GM08714 (cell line): Measurements from ENCODE around the gene CMTM4.
"Not testable (repeated sequence)": the region's sequence is repeated elsewhere in the genome, so short reads cannot be mapped to it uniquely, and the experiment has no call there.

Source experiments
- H3K4me3 ChIP-seq: fragments of 200-500 bp; sonication (Bioruptor generic); 2 replicates; pipeline ENCODE4 v1.5.1; 2014; ENCODE audit warnings: mild to moderate bottlenecking, low read length, inconsistent platforms
- ZNF274 ChIP-seq: IDR thresholded peaks from 2 replicates; pipeline ENCODE4 v1.6.1; 2012; ENCODE audit warnings: mild to moderate bottlenecking, low read depth, low read length

CMTM4 gene

DNA sequence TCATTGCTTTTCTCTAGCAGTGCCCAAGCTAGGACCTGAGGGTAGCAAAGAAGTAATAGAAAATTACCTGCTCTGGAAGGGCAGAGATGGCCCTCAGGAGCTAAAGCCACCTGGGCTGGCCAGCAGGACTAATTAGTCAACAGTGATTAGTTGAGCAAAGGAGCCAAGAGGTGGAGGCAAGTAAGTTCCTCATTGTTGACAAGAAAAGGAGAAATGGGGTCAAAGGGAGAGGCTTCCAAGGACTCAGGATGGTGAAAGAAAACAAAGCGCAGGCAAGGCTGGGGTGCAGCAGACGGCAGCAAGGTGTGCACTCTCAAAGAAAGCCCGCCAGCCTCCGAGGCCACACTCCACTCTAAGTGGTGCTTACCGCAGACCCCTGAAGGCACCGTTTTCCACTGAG, 44.6 kb downstream of the CMTM4 start:
- H3K4me3 ChIP-seq: no peak overlapping the region
- TF ChIP-seq ZNF274: no peak

DNA sequence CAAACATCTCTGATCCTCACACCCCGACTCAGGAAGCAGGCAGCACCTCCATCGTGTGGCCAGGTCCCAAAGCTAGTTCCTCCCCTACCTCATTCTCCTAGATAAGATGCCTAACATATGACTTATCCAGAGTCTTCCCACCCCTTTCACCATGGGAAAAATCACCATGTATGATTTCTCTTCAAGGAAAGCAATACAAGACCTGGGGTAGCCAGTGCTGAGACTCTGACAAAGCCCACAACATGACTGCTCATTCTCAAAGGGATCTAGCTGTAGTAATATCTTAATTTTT, 45.1 kb downstream of the CMTM4 start:
- no peak overlapping the region for H3K4me3 ChIP-seq
- no peak for TF ChIP-seq ZNF274

DNA sequence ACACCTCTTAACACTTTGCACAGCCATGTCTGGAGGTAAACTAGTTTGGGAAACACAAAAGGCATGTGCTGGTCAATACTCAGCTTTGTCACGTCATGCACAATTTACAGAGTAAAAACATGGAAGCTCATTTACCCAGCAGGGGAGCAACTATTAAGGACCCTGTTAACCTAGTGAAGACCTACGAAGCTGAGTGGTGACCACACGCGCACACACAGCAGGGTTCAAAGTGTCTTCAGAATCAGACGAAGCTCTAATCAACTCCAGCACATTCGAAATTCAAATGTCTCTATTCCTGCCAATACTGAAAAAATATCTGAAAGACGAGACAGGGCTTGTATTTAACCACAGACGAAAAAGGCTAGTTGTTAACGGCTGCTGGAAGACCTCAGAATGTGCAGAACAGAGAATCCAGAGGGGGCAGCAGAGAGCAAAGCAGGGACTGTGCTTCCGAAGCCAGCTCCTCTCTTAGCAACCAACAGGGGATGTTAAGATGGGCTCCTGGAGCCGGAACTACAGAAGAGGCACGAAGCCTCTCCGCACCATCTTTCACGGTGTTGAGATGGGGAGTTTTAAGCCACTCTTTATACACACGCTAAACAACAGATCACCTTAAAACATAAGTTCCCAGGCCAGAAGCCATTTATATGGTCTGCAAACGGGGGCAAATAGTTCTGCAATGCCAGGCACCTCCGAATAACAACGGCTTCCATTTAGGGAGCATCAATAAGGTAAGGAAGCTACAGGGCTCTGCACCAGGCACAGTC, 45.7 kb downstream of the CMTM4 start:
- H3K4me3 ChIP-seq: no peak overlapping the region

DNA sequence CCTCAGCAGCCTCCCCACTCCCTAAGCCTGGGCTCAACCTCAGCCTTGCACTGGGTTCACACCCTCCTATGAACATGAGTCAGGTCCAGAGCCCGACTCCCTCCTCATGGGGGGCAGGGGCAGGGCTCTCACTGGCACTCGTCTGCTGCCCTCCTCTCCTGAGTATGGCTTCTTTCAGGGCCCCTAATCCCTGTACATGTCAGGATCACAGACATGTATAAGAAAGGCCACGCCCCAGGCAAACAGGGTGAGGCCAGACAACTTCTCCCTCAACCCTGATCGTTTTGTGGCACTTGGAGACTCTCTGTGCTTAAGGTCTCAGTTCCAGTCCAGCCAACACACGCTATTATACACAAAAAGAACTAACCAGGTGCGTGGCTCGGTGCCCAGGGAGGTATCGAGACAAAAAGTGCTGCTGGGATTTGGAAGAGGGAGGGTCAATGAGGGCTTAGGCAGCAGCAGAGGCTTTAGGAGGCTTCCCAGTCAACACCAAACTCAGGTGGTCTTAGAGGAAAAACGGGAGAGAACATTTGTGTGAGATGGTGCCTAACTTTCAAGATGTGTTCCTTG, 46.8 kb downstream of the CMTM4 start:
- no peak for TF ChIP-seq ZNF274
- H3K4me3 ChIP-seq: no peak overlapping the region

More for the DNA sequence above, 45.7 kb downstream of the CMTM4 start:
- TF ChIP-seq ZNF274: no peak

DNA sequence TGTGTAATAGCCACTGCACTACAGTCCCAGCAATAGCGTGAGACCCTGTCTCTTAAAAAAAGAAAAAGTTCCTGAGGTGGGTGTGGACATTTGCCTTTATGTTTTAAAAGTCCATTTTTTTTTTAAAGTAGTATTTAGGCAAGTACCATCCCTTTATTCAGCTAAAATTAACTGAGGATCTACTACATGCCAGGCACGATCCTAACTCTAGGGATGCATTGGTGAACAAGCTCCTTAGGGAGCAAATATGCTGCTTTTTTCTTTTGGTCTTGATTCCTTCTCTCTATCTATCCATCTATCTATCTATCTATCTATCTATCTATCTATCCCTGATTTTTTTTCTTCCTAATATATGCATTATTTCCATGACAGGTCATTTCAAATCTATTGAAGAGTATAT, 47.4 kb downstream of the CMTM4 start:
- no peak for TF ChIP-seq ZNF274
- H3K4me3 ChIP-seq: no peak overlapping the region

DNA sequence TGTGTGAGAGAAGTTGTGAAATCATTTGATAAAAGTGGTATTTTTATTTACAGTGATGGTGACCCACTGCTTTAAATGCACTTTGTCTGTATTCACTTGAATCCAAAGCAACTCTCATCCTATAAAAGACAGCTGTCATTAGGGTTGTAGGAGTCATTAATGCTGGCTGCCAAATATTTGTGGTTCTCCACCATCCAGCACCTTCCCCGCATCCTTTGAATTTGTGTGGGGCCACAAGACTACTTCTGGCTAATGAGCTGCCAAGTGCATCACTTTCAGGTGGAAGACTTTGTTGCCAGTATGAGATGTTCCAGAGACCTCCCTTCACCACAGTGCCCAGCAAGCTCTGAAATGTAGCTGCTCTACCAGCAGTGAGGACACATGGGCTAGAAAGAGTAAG, 48.7 kb downstream of the CMTM4 start:
- TF ChIP-seq ZNF274: no peak

DNA sequence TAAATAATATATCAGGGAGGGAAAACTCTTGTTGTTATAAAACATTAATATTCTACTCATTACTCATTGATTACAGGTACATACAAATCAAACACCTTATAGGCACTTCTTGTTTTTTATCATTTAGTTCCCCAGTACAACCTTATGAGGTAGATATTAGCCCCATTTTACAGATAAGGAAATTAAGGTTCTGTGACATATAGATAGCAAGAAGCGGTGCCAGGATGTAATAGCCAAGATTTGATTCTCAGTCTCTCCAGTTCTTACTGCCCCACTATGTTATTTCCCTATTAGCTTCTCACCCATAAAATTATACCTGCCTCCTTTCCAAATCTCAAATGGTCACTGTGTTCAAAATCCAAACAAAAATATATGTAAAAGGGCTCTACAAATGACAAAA, 55.2 kb downstream of the CMTM4 start:
- no peak overlapping the region for H3K4me3 ChIP-seq
- no peak for TF ChIP-seq ZNF274

More for the DNA sequence above, 48.7 kb downstream of the CMTM4 start:
- no peak overlapping the region for H3K4me3 ChIP-seq

DNA sequence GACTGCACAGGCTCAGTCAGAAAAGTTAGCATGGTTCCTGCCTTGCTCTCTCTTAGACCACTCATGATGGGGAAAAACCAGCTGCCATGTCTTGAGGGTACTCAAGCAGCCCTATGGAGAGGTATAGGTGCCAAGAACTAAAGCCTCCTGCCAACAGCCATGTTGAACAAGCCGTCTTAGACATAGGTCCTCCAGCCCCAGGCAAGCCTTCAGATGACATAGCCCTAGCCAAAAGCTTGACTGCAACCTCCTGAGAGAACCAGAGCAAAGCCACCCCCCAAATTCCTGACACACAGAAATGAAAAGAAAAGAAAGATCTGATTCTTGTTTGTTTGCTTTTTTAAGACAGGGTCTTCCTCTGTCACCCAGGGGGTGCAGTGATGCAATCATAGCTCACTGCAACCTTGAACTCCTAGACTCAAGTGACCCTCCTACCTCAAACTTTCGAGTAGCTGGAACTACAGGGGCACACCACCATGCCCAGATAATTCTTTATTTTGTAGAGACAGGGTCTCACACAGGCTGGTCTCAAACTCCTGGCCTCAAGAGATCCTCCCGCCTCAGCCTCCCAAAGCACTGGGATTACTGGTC, 55.7 kb downstream of the CMTM4 start:
- TF ChIP-seq ZNF274: no peak
- no peak overlapping the region for H3K4me3 ChIP-seq

DNA sequence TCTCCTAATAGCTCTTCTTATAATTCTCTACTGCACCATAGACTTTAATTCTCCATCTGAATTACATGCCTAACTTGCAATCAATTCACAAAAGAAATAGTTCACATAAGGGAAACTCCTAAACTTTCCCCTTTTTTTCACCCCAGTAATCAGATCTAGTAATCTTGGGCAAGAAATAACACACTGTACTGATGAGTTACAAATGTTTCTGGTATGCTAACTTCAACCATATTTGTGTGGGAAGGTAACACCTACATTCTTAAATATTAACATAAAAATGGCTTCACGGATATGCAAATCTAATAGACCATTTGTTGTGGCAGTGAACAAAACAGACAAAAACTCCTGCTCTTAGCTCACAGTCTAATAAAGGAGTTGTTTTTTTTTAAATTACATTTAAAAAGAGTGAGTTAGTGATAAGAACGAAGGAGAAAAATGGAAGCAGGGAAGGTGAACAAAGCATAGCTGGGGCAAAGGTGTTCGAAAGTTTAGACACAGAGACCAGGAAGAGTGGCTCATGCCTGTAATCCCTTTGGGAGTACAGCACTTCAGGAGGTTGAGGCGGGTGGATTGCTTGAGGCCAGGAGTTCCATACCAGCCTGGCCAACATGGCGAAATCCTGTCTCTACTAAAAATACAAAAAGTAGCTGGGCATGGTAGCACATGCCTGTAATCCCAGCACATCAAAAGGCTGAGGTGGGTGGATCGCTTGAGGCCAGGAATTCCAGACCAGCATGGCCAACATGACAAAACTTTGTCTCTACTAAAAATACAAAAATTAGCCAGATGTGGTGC, 57.3 kb downstream of the CMTM4 start:
- no peak overlapping the region for H3K4me3 ChIP-seq
- TF ChIP-seq ZNF274: no peak

DNA sequence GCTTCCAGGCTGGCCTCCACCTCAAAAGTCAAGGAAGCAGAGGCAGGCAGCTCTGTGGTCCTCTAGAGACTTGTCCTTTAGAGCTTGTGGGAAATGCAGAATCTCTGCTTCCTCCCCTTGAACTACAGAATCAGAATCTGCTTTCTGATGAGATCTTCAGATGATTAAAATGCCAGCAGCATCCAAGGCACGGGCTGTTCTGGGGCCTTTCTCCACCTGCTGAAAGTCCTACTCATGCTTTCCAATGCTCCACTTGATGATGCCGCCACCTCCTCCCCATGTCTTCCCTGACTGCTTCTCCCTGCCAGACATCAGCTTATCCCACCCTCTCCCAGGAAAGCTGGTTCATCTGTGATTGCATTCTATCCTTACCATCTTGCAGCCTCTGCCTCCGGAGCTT, 58.7 kb downstream of the CMTM4 start:
- H3K4me3 ChIP-seq: no peak overlapping the region
- no peak for TF ChIP-seq ZNF274

DNA sequence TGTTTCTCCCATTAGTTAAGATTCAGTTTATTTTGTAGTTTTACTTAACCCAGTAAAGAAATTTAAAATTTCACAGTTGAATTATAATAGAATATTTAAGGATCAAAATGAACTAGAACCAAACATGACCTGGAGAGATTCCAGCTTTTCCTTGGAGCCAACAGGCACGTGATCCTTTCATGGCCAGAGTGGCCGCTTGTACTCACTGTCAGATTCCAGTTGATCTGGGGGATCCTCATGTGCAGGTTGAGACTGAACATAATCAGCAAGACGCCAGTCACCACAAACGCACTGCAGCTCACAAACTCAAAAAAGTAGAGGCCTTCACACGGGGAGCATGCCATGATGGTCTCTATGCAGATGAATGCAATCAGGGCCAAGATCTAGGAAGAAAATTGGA, 60.3 kb downstream of the CMTM4 start:
- H3K4me3 ChIP-seq: no peak overlapping the region
- TF ChIP-seq ZNF274: no peak

DNA sequence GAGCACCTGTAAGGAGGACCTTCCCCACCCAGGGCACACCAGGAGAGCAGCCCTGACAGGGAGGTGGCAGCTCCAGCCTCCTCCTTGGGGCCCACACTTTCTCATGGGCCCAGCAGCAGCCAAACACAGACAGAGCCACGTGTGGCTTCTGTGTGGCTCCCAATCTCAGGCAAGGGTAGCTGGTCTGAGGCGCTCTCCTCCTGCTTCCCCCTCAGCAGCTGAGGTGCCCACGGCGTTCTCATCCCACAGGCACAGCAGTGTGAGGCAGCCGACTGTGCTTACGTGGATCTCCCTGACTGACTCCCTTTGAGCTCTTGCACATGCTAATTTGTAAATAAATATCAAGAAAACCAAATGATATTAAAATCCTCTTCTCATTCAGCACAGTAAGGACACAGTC, 61.1 kb downstream of the CMTM4 start:
- no peak for TF ChIP-seq ZNF274
- H3K4me3 ChIP-seq: no peak overlapping the region

DNA sequence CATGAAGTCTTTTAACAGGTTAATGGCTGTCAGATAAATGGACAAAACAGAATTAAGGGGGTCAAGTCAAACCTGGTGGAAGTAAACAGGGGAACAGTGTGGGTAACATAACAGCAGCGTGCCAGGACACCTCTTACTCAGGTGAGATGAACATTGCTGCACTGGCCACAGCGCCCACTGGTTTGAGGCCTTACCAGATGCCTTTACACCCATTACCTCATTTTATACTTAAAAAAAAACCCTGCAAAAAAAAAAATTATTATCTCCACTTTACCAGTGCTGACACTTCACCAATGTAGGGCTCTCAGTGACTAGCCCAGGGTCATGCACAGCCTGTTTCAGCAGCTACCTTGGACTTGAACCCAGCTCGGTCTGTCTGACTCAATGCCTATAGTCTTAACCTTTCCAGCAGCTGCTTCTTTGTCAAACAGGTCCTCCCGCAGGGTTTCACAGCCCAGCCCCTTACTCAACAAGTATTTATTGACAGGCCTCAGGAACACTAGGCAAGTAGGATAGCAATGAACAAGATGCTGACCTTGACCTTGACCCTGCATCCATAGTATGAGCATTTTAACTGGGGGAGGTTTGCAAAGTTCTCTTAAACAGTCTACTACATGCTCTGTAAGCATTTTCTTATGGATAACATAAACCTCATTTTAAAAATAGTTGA, 61.9 kb downstream of the CMTM4 start:
- TF ChIP-seq ZNF274: no peak
- no peak overlapping the region for H3K4me3 ChIP-seq

DNA sequence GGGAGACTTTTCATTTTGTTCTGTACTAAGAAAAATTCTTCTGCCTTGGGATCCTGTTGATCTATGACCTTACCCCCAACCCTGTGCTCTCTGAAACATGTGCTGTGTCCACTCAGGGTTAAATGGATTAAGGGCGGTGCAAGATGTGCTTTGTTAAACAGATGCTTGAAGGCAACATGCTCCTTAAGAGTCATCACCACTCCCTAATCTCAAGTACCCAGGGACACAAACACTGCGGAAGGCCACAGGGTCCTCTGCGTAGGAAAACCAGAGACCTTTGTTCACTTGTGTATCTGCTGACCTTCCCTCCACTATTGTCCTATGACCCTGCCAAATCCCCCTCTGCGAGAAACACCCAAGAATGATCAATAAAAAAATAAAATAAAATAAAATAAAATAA, 65.0 kb downstream of the CMTM4 start:
- not testable (repeated sequence) for H3K4me3 ChIP-seq

DNA sequence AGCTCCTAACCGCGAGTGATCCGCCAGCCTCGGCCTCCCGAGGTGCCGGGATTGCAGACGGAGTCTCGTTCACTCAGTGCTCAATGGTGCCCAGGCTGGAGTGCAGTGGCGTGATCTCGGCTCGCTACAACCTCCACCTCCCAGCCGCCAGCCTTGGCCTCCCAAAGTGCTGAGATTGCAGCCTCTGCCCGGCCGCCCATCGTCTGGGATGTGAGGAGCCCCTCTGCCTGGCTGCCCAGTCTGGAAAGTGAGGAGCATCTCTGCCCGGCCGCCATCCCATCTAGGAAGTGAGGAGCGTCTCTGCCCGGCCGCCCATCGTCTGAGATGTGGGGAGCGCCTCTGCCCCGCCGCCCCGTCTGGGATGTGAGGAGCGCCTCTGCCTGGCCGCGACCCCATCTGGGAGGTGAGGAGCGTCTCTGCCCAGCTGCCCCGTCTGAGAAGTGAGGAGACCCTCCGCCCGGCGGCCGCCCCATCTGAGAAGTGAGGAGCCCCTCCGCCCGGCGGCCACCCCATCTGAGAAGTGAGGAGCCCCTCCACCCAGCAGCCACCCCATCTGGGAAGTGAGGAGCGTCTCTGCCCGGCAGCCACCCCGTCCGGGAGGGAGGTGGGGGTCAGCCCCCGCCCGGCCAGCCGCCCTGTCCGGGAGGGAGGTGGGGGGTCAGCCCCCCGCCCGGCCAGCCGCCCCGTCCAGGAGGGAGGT, 65.8 kb downstream of the CMTM4 start:
- not testable (repeated sequence) for H3K4me3 ChIP-seq
